COLO829 (cell line): ENCODE results near the gene TBL3.
"Not testable (repeated sequence)": the region's sequence is repeated elsewhere in the genome, so short reads cannot be mapped to it uniquely, and the experiment has no call there.

Experiments
- DNase-seq: peaks from one replicate; pipeline ENCODE4 v3.0.0; 2012; ENCODE audit warnings: low spot score

TBL3 gene

DNA sequence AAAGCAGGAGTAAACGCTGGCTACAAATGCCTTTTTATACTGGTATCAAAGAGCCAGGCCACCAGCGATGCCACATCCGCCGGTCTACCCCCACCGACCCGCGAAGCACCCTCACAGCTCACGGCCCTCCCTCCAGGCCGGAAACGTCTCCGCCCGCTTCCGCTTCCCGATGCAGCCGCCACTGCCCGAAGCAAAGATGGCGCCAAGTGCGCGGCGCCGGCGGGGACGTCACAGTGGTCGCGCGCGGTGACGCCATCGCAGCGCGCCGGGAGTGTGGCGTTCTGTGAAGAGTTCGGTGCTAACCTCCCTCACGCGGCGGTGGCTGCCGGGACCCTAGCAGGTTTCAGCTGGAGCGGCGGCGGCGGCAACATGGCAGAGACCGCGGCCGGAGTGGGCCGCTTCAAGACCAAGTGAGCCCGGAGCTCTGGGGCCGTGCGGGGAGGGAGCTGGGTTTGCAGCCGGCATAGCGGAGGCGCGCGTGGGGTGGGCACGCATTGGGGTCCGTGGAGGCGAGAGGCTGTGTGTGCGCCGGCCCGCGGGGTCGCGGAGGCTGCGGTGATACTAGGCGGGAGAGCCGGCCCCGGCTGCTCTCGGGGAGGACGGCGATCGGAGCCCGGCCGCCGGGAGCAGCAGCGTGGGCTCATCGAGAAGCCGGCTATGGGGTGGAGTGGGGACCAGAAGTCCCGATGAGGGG lies at the start of gene TBL3:
Gene TBL3, plus strand, starts transcription at position 258 of the 694 bp plus-strand sequence. Its CDS starts 112 bp downstream, at position 370.
- peak; percentile 90 for DNase-seq

DNA sequence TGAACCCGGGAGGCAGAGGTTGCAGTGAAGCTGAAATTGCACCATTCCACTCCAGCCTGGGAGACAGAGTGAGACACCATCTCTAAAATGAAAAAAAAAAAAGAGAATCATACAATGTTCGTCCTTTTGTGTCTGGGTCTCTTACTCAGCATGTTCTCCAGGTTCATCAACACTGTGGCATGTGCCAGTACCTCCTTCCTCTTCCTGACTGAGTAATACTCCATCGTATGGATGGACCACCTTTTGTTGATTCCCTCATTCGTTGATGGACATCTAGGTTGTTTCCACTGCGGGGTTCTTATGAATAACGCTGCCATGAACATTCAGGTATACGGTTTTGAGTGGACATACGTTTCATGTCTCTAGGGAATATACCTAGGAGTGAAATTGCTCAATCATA lies 49.5 kb upstream of the TBL3 start:
- no peak for DNase-seq

DNA sequence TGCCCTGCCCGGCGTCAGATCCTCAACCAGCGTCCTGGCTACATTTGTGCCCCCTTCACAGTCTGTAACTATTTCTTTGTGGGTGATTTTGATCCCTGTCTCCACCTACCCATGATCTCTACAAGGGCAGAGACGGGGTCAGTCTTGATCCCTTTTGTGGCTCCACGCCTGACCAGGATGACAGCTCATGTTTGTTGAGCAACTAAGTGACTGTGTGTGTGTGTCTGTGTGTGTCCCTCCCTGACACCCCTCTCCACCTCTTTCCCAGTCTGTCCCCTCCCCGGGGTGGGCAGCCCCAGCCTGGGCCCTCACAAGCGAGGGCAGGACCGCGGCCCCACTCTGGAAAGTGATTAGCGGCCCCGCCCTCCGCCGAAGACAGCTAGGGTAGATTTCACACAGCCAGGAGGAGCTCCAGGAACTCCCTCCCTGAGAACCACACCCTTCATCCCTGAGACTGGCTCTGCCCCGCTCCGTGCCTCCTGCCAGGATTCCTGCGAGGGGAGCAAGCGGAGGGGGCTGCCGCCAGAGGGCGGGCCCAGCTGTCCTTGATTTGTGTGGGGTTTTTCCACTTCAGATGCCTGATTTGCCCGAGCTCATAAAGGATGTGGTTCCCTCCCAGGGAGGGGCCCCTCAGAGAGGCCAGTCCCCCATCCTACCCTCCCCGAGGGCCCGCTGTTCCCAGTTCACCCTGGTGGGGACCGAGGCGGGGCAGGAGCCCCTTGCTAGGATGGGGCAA lies 48.4 kb upstream of the TBL3 start:
- no peak for DNase-seq

DNA sequence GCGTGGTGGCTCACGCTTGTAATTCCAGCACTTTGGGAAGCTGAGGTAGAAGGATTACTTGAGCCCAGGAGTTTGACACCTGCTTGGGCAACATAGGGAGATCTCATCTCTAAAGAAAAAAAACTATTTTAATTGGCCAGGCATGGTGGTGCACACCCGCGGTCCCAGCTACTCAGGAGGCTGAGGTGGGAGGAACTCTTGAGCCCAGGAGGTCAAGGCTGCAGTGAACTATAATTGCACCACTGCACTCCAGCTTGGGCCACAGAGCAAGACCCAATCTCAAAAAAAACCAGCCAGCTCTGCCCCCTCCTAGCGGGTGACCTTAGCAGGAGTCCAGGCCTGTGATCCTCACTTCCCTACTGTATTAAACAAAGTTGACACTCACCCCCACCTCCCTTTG lies 47.8 kb upstream of the TBL3 start:
- no peak for DNase-seq

DNA sequence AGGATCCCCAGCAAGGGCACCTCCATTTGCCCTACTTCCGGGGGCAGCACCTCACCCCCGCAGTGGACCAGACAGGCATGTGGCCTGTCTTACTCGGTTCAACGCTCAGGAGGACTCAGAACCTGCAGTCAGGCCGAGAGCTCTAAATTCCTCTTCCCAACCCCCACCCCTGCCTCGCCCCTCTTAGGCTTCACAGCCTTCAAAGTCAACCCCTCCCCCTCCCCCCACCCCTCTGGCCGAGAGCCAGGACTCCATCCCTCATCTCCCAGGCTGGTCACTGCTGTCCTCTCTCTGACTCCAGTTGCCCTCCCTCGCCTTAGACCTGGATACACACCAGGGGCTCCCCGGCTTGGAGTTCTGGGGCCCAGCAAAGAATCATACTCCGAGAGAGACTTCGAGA lies 45.6 kb upstream of the TBL3 start:
- DNase-seq, result no peak

DNA sequence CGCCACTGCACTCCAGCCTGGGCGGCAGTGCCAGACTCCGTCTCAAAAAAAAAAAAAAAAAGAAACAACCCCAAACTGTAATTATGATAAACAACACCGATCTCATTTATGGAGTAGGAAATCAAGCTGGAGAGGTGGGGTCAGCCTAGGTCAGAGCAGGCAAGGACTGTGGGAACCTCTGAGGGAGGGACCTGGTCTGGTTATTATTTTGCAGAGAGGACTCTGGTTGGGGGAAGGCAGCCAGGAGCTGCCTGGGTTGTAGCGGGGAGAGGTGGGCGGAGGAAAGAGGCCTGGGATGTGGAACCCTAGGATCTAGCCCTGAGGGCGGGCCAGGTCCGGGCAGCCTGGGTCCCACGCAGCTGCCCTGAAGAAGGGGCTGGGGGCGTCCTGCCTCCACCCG lies 42.7 kb upstream of the TBL3 start:
- DNase-seq, result no peak

DNA sequence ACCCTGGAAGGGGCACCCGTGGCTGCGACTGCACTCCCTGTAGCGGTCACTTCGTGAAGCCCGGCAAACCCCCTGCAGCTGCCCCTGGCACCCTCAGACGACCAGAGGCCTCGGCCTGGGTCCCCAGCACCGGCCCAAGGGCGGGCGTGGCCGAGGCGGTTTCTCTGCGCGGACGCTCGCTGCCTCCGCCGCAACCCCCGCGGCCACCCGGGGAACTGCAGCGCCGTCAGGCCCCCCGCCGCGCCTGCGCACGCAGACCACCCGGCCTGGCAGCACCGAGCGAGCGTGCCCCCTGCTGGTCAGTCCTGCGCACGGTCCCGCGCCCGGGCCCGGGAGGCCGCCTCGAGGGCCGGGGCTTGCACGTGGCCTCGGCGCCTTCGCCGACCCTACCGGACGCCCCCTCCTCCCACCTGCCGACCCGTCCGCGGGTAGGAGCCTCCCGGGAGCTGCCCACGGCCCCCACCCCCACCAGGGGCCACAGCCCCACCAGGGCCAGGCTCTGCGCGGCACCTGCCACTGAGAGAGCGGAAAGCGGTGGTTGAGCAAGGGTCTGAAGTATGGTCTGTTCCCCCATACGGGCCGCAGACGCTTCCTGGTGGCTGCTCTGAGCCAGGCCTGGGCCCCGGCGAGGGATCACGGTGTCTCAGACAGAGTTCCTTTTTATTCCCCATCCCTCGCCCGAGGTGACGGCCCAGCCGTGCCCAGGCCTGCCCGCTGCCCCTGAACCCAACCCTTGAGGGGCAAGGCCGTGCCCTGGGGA lies 42.1 kb upstream of the TBL3 start:
- peak; percentile 81 for DNase-seq

DNA sequence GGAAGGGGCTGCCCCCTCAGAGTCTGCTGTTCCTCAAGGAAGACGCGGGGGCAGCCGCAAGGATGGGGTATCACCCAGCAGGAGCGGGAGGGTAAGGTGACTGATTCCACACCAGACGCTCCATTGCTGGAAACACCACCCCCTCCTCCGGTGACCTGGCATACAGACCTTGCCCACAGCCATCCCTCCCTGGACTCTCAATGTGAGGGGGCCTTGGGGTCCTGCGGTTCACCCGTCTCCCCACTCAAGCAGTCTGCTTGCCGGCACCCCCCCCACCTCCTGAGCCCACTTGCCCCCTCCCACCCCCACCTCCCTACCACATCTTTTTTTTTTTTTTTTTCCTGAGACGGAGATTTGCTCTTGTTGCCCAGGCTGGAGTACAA lies 41.5 kb upstream of the TBL3 start:
- DNase-seq, result no peak

DNA sequence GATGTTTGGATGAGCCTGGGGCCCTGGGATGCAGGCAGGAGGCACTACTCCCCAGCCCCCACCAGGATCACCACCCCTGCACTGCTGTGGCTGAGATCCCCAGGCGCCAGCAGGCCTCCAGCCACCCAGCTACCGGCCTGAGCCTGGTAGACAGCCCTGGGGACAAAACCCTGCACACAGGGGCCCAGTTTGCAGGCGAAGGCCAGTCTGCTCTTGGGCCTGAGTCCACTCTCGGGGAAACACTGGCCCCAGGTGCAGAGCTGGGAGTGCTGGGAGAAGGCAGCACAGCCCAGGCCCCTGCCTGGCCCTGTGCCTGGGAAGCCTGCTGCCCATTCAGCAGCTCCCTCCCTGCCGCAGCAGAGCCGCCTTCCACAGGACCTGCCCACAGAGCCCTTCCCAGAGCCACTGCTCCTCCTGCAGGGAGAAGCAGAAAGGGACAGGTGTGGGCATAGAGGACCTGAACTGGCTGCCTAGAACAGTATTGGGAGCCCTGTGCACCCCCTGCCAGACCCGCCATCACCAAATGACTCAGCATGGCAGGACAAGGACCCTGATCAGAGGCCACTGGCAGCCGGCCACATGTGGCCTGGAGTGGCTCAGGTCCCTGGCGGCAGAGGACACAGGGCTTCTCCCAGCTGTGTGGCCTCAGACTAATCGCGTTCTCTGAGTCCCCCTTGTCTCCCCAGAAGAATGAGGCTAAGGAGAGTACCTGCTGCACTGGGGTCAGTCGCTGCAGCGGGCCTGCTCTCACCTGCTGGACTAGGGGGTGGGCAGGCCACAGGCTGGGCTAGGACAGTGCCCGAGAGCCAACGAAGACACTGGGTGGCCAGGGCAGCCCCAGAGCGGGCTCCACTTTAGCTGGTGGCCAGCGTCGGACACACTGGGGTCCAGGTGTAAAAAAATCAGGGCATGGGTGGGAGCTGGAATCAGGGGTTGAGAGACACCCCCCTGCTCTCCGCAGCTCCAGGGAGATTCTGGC lies 39.5 kb upstream of the TBL3 start:
- no peak for DNase-seq

DNA sequence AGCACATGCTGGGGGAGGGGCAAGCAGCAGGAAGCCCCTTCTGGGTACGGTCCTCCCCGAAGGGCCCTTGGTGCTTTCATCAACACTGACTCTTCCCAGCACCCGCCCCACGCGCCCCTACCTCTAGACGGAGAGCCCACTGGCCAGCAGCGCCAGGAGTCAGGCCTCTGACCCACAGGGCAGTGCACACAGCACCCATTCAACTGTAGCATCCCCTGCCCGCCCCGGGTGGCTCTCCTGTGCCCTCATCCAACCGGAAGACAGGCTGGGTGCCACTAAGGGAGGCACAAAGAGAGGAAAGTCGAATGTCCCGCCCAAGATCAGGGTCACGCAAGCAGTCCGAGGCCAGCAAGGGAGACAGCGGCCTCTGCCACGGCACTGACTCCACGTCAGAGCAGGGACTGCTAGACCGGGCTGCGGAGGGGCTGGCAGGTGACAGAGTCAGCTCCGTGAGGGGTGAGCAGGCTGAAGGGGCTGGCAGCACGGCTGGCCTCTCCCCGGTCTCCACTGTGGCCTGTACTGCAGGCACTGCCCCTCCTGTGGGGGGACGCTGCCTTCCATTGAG lies 38.7 kb upstream of the TBL3 start:
- no peak for DNase-seq

DNA sequence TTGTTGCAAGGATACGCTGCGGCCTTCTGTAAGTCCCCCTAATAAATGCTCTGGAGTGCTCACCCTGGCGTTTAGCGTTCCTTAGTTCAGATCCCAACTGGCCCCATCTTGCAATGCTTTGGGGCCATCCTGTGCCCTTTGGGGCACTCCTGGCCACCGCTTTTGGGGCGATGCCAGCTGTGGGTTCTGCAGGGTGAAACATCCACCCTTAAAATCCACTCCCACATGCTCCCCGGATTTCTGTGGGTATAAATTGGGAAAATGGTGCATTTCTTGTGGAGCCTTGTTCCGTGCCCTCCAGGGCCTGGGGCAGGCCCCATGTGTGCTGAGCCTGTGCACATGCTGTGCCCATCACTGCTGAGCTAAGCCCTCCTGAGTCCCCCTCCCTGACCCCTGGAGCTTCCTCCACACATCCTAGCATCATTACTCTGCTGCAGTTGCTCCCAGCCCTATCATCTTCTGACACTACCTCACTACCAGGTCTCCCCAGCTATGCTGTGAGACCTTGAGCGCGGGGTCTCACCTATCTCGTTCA lies 34.8 kb upstream of the TBL3 start:
- no peak for DNase-seq

DNA sequence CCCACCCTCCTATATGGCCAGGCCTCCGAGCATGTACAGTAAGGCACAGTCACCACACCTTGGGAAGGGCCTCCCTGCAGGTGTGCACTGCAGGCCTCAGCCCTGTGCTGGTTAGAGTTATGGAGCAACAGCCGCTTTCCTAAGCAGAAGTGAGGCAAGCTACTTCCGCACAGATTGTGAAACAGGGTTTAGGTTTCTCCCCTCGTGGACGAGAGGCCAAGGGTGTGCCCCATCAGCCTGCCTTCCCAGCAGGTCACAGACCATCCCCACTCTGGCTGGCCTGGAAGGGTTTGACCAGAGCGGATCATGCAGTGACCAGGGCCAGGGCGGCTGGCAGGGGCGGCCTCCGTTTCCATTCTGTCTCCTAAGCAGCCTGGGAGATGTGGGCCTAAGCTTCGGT lies 33.5 kb upstream of the TBL3 start:
- DNase-seq, result no peak

DNA sequence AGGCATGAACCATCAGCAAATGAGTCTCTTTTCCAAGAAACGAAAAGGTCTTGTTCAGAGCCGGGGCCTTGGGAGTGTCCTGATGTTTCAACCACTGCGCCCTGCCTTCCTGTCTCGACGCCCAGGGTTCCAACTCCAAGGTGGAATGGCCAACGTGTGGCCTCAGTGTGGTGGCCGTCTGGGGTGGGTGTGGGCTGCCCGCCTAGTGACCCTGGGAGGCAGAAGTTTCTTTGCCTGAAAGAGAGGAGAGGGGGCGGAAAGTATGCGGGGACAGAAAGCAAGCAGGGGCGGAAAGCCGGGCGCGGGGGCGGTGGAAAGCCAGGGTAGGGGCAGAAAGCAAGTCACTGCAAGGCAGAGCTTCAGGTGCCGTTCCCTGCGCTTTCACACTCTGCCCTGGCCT lies 32.9 kb upstream of the TBL3 start:
- DNase-seq, result no peak

DNA sequence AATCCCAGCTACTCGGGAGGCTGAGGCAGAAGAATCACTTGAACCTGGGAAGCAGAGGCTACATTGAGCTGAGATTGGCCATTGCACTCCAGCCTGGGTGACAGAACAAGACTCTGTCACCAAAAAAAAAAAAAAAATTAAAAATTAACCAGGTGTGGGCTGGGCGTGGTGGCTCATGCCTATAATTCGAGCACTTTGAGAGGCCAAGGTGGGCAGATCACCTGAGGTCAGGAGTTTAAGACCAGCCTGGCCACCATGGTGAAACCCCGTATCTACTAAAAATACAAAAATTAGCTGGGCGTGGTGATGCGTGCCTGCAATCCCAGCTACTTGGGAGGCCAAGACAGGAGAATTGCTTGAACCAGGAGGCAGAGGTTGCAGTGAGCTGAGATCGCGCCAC lies 32.0 kb upstream of the TBL3 start:
- not testable (repeated sequence) for DNase-seq

DNA sequence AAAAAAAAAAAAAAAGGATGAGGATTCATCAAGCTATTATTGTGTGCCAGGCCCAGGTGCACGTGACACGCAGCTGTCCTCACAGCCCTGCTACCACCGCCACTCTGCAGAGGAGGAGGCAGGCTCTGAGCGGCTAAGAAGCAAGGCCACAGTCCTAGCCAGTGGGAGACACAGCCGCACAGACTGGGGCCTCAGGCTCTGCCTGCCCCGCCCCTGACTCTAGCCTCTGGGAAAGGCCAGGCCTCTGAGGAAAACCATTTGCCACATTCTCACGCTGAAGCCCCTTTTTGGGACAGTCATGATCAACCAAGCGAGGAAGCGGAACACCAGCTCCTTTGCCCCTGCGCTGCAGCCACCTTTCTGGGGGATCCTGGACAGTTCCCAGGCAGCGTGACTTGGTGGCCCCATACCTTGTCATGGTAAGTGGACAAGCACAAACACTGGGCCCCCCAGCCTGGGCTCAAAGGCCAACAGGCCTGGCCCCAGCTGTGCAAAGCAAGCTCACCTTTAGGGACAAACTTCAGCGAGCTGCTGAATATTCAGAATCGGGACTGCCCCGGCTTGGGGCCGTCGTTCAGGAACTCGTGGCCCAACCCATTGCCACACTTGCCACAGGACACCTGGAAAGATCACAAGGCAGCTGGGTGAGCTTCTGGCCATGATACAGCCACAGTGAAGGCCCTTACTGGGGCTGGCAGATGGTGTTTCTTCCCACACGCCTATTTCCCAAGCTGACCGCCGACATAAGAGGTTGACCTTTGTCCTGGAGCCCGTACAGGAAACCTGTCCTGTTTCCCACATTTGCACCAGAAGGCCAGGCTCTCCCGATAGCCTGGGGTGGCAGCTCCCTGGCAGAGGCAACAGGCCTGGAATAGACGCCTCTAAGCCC lies 31.3 kb upstream of the TBL3 start:
- DNase-seq, result no peak

DNA sequence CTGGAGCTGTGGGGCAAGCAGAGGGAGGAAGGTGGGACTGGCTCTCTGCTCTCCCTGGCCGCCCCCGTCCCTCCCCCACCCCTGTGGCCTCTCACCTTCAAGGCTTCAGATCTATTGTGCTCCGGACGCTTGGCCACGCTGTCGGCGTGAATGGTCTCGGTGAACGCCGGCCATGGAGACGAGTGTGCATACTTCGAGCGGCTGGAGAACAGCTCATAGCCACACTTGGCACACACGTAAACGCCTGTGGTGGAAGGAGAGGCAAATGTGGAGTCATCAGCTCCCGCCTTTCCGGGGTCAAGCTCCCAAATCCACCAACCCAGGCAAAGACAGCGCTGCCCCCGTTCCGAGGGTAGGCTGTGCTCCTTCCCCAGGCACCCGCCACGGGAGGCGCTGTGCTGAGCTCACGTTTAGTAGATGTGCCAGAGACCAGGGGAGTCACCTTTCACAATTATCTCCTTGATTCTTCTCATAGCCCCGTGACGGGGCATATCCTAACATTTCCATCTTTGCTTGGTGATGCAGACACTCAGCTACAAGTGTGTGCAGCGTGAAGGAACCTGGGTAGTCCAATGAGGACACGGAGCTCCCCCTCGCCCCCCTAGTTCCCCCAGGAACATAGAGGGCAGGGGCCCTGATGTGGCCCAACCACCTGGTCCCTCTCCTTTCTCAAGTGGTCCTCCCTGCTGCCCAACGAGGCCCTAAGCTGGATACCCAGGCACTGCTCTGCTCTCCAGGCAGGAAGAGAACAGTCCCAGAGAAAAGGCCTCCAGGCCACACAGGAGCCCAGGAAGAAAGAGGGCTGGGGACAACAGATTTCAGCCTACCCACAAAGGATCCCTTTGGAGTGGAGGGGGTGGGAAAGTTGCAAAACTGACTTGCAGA lies 30.4 kb upstream of the TBL3 start:
- DNase-seq, result no peak

DNA sequence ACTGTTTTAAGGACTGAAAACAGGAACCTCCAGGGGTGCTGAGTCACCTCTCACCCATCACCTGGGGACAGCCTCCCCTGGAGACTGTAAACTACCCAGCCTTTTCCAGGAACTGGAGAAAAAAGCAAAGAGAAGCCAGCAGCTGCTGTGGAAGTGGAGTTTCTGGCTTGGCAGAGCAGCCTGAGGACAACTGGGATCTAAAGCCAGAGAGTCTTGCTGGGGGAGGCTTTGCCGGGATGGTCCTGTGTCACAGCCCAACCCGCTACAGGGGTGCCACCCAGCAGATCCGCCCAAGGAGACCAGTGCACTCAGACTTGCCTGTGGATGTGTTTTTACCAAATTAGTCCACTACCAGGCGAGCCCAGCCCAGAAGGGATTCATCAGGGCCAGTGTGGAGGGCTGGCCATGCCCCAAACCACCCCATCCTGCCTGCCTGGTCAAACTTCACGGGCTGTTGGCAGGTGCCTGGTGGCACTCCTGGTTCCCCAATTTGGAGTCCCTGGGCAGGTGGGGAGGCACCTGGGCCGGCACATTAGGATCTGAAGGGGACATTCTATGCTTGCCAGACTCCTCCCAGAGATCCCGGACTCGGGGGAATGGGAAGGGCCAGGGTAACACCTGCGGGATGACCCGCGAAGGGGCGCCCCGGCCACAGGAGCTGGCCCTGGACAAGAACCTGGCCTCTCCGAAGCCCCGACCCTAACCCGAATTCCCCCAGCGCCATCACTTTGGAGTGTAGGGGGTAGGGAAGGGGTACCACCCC lies 29.6 kb upstream of the TBL3 start:
- DNase-seq, result no peak
